ENCODE data around the gene AGMAT. TPM values are rescaled to one million over a fixed set of nuclear protein-coding genes. Genes with fewer than 3 reads are reported as not detected.

The AGMAT gene
- total RNA-seq, 6 donors from 2014 or later, result 0.13 to 0.29 TPM; not detected in 4

GRCh38 chr1:15531682-15532081, 53.2 kb downstream of the AGMAT start:
- ATAC-seq (ENCODE audit: low FRiP score in 2 of 2) (no peak), DNase-seq (no peak)
- Histone ChIP-seq H3K27ac (no peak overlapping the region), H3K4me1 (peaks cover 9 to 16% (median 14%) of the 10 kb centered on the region in 4 donors), H3K36me3 (peaks cover 0 to 38% (median 20%) of the 10 kb centered on the region in 4 donors), H3K27me3 (no peaks in the 10 kb centered on the region), H3K9me3 (no peaks in the 10 kb centered on the region), H3K4me3 (no peak overlapping the region)
- TF ChIP-seq POLR2A (IDR thresholded peaks at IDR 0.05) (no peak), EP300 (IDR thresholded peaks at IDR 0.05) (no peak), POLR2AphosphoS5 (IDR thresholded peaks at IDR 0.05) (no peak)
- WGBS, 2 donors, result 61 to 75% methylated on average over 2 of the region's 2 CpGs

DNA sequence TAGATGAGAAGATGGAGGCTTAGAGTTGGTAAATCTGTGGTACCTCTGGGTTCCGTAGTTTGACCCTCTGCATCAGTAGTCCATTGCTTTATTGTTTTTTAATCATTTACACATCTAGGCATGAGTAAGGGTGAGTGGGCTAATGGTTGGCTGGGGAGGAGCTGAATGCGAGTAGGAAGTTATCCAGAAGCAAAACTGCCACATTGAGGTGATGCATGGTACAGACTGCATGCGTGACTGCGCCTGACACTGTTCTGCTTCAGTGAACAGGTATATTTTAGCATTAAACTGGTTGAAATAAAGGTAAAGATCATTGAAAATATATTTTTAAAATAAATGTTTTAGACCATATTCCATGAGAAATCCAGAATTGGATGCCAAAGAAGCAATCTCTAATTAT, 53.8 kb downstream of the AGMAT start:
- TF ChIP-seq POLR2A (IDR thresholded peaks at IDR 0.05), result no peak
- TF ChIP-seq EP300 (IDR thresholded peaks at IDR 0.05), result no peak
- no peak for TF ChIP-seq POLR2AphosphoS5 (IDR thresholded peaks at IDR 0.05)
- 96 to 100% methylated on average over 4 of the region's 4 CpGs for WGBS, 2 donors

GRCh38 chr1:15526490-15527339, 58.1 kb downstream of the AGMAT start, which contains the start of gene DNAJC16:
Gene DNAJC16 (plus strand): TSS chr1:15526848. CDS start chr1:15529106, 2,258 bp downstream.
- no peaks in the 10 kb centered on the region for H3K9me3 ChIP-seq
- H3K4me1 ChIP-seq, result peaks cover 27 to 43% (median 33%) of the 10 kb centered on the region in 4 donors
- peak within 1 kb of the TSS; percentile 73 to 96 (median 87) for H3K4me3 ChIP-seq
- peak within 1 kb of the TSS; percentile 96 to 100 (median 96) for H3K27ac ChIP-seq
- DNase-seq (peak; percentile 95 to 99), ATAC-seq (ENCODE audit: low FRiP score in 2 of 2) (peak; percentile 79 to 89)
- H3K36me3 ChIP-seq, result peaks cover 0 to 10% (median 7%) of the 10 kb centered on the region in 4 donors
- TF ChIP-seq CTCF (IDR thresholded peaks at IDR 0.05), result peak in 4 of 6 experiments; percentile 23 to 57 (median 44)
- TF ChIP-seq POLR2A (IDR thresholded peaks at IDR 0.05), result peak; percentile 20 to 92 (median 67)
- peak; percentile 96 to 97 for TF ChIP-seq POLR2AphosphoS5 (IDR thresholded peaks at IDR 0.05)
- TF ChIP-seq EP300 (IDR thresholded peaks at IDR 0.05), result peak in 2 of 4 donors; percentile 35 to 93
- WGBS, 2 donors, result 0 to 2% methylated on average over 16 to 35 of the region's 65 CpGs
- H3K27me3 ChIP-seq, result no peaks in the 10 kb centered on the region

More for the DNA sequence above, 53.8 kb downstream of the AGMAT start:
- Histone ChIP-seq H3K27ac (no peak overlapping the region), H3K4me3 (no peak overlapping the region), H3K4me1 (peaks cover 11 to 19% (median 17%) of the 10 kb centered on the region in 4 donors), H3K27me3 (no peaks in the 10 kb centered on the region), H3K36me3 (peaks cover 0 to 31% (median 15%) of the 10 kb centered on the region in 4 donors), H3K9me3 (no peaks in the 10 kb centered on the region)
- DNase-seq (no peak), ATAC-seq (ENCODE audit: low FRiP score in 2 of 2) (no peak)

DNA sequence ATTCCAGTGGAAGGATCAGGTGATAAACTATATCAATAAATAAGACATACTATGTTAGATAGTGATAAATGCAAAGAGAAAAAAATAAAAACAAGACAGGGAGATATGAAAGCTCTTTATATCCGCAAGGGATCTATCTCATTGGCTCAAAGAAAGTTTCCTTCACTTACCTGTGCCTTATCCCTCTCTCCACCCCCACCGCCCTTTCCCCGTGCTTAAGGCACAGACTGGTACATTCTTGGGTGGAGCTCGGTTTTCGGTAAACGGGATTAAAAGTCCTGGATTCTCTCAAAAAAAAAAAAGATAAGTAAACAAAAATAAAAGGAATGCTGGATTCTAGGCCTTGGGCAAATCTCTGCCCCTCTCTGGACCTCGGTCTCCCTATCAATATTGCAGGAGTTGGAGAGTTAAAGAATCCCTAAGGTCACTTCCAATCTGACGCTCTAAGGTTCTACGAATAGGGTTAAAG, 58.8 kb downstream of the AGMAT start:
- TF ChIP-seq CTCF (IDR thresholded peaks at IDR 0.05) (no peak), POLR2A (IDR thresholded peaks at IDR 0.05) (no peak), EP300 (IDR thresholded peaks at IDR 0.05) (no peak)
- no peaks in the 10 kb centered on the region for H3K27me3 ChIP-seq
- DNase-seq (peak in 1 of 2 donors; percentile 54), ATAC-seq (ENCODE audit: low FRiP score in 2 of 2) (no peak)
- 13 to 18% methylated on average over 9 of the region's 9 CpGs for WGBS, 2 donors
- H3K9me3 ChIP-seq, result no peaks in the 10 kb centered on the region
- H3K4me1 ChIP-seq, result peaks cover 27 to 43% (median 33%) of the 10 kb centered on the region in 4 donors
- H3K4me3 ChIP-seq, result peak overlapping the region in 3 of 4 donors; percentile 73 to 96 (median 83)
- H3K36me3 ChIP-seq, result peaks cover 0 to 8% (median 7%) of the 10 kb centered on the region in 4 donors
- H3K27ac ChIP-seq, result peak overlapping the region; percentile 96 to 100 (median 96)

DNA sequence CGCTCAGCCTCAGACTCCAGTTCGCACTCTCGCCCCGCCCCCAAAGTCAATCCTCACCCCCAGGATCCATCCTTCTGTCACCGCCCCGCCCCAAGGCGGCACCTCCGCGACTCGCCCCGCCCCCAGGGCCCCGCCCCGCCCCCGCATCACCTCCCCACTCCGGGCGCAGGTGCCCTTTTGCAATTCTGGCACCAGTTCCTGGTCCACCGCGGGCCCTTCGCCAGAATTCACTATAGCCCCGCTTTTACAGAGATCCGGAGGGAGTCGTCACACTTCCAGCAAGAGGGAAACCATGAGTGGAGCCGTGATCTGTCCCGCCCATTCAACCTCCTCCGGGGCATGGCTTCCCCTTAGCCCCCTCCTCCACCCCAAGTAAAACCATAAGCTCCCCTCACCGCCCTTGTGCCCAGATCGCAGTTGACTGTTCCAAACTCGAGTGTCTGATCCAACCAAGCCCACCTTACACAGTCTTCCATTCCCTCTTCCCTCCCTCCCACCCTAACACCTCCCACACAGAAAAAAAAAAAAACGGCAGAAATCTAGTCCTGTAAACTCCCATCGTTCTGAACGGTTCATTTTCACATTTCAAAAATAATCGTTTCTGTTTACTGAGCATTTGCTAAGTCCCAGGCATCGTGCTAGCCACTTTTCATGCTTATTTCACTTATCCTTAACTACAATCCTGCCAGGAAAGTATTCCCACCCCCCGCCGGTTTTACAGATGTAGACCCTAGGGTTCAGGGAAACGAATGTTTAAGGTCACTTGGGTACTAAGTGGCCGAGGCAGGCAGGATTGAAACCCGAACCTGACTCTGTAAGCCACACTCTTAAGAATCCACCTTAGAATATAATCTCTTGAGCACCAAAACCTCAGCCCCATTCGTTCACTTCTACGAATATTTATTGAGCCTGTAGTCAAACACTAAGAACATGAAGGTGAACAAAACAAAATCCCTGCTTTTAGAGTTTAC, 59.5 kb downstream of the AGMAT start:
- Histone ChIP-seq H3K4me3 (peak overlapping the region; percentile 45 to 96 (median 78)), H3K36me3 (peaks cover 0 to 2% (median 1%) of the 10 kb centered on the region in 4 donors), H3K27ac (peak overlapping the region; percentile 96 to 100 (median 96)), H3K27me3 (no peaks in the 10 kb centered on the region), H3K9me3 (no peaks in the 10 kb centered on the region), H3K4me1 (peaks cover 27 to 43% (median 33%) of the 10 kb centered on the region in 4 donors)
- peak; percentile 28 to 97 for DNase-seq
- ATAC-seq (ENCODE audit: low FRiP score in 2 of 2), result peak; percentile 83 to 93
- WGBS, 2 donors, result 3 to 4% methylated on average over 22 to 38 of the region's 40 CpGs
- TF ChIP-seq POLR2AphosphoS5 (IDR thresholded peaks at IDR 0.05), result peak in 1 of 2 donors; percentile 39
- peak in 1 of 4 donors; percentile 42 for TF ChIP-seq POLR2A (IDR thresholded peaks at IDR 0.05)
- no peak for TF ChIP-seq EP300 (IDR thresholded peaks at IDR 0.05)

Measured in upper lobe of left lung (tissue), 6 donors.